ENCODE measurements around the gene TMEM131. TPM values are rescaled to one million over a fixed set of nuclear protein-coding genes. Genes with fewer than 3 reads are reported as not detected.
"Not testable (repeated sequence)": the region's sequence is repeated elsewhere in the genome, so short reads cannot be mapped to it uniquely, and the experiment has no call there.

The TMEM131 gene, protein sequence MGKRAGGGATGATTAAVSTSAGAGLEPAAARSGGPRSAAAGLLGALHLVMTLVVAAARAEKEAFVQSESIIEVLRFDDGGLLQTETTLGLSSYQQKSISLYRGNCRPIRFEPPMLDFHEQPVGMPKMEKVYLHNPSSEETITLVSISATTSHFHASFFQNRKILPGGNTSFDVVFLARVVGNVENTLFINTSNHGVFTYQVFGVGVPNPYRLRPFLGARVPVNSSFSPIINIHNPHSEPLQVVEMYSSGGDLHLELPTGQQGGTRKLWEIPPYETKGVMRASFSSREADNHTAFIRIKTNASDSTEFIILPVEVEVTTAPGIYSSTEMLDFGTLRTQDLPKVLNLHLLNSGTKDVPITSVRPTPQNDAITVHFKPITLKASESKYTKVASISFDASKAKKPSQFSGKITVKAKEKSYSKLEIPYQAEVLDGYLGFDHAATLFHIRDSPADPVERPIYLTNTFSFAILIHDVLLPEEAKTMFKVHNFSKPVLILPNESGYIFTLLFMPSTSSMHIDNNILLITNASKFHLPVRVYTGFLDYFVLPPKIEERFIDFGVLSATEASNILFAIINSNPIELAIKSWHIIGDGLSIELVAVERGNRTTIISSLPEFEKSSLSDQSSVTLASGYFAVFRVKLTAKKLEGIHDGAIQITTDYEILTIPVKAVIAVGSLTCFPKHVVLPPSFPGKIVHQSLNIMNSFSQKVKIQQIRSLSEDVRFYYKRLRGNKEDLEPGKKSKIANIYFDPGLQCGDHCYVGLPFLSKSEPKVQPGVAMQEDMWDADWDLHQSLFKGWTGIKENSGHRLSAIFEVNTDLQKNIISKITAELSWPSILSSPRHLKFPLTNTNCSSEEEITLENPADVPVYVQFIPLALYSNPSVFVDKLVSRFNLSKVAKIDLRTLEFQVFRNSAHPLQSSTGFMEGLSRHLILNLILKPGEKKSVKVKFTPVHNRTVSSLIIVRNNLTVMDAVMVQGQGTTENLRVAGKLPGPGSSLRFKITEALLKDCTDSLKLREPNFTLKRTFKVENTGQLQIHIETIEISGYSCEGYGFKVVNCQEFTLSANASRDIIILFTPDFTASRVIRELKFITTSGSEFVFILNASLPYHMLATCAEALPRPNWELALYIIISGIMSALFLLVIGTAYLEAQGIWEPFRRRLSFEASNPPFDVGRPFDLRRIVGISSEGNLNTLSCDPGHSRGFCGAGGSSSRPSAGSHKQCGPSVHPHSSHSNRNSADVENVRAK (N-terminal part only)
- polyA plus RNA-seq (2013, experiment 1 of 2), result 17.4 TPM
- polyA plus RNA-seq (2013, experiment 2 of 2), result 19.4 TPM

DNA sequence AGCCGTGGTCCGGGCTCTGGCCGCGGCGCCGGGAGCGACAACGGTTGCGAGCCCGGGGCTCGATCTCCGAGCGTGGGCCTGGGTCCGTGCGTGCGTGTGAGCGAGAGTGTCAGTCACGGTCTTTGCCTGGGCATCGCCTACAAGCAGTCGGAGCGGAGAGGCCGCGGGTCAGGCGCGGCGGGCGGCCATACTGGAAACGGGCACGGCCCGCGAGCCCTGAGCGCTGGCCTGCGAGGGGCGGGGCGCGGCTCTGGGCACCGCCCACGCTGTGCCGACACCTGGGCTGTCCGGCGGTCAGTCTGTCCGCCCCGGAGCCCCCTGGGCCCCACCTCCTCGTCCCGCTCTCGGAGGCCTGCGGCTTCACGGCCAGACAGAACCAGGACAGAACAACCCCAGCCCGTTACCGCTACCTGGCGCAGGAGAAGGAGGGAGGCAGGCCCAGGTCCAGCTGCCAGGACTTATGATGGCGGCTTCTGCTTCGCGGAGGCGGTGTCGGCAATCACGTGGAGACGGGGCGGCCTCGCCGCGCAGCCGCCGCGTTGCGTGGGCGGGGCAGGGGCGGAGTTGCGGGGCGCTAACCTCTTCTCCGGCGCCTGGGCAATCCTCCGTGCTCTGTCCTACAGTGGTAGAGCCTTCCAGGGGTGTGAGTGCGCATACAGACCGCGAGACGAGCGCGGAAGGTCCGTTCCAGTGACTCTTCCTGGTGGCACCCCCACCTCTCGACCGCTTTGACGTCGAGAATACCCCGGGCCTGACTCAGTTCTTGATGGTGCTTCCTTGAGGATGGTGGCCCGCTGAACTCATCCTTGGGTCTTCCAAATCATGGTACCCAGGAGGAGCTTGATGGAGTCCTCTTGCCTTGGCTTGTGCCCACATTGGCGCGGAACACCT, at the start of gene TMEM131:
Gene TMEM131 (minus strand): TSS at position 215 of the 891 bp plus-strand sequence. CDS start 286 bp downstream, outside the sequence.
- no peaks in the 10 kb centered on the region for H3K27me3 ChIP-seq (ENCODE audit: insufficient read depth, low read length)
- H3K36me3 ChIP-seq (ENCODE audit: insufficient read depth, low read length), result no peaks in the 10 kb centered on the region
- H3K9ac ChIP-seq (ENCODE audit: low read depth, low read length), result peak within 1 kb of the TSS; percentile 92
- H3K9me3 ChIP-seq (ENCODE audit: insufficient read depth, low read depth, low read length), result no peaks in the 10 kb centered on the region
- H3K4me3 ChIP-seq (ENCODE audit: low read length), result peak within 1 kb of the TSS; percentile 92
- H3K4me1 ChIP-seq (ENCODE audit: insufficient read depth, low read length), result peaks cover 21% of the 10 kb centered on the region
- H3K27ac ChIP-seq (ENCODE audit: low read depth, low read length), result peak within 1 kb of the TSS; percentile 97
- WGBS, result 2% methylated on average over 88 of the region's 88 CpGs

DNA sequence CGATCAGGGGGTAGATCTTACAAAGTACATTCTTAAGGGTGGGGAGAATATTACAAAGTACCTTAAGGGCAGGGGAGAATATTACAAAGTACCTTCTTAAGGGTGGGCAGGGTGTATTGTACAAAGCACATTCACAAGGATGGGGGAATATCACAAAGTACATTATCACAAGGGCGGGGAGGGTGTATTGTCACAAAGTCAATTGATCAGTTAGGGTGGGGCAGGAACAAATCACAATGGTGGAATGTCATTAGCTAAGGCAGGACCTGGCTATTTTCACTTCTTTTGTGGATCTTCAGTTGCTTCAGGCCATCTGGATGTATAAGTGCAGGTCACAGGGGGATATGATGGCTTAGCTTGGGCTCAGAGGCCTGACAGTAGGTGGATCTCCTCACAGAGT, 49.0 kb upstream of the TMEM131 start:
- not testable (repeated sequence) for H3K9me3 ChIP-seq (ENCODE audit: insufficient read depth, low read depth, low read length); H3K9ac ChIP-seq (ENCODE audit: low read depth, low read length); H3K4me1 ChIP-seq (ENCODE audit: insufficient read depth, low read length); H3K27me3 ChIP-seq (ENCODE audit: insufficient read depth, low read length); H3K27ac ChIP-seq (ENCODE audit: low read depth, low read length); H3K4me3 ChIP-seq (ENCODE audit: low read length); H3K36me3 ChIP-seq (ENCODE audit: insufficient read depth, low read length)
- 95% methylated on average over 2 of the region's 2 CpGs for WGBS

DNA sequence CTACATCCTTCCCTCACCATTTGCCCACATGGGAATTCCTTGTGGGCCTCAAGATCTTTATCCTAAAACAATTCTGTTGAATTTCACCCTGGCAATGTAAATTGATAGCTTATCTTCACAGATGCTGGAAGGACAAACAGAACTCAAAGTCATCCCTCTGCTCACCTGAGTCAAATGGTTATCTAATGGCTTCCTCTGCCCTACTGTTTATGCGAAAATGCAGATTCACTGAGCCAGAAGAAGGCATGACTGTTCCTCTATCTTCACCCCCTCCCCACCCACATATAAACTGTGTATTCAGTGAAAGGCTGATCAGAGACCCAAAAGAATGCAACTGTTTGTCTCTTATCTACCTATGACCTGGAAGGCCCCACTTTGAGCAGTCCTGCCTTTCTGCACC, 47.4 kb upstream of the TMEM131 start:
- 0 out of 2 replicates have a peak, but pooled peaks cover 8% of the 10 kb centered on the region for H3K9me3 ChIP-seq (ENCODE audit: insufficient read depth, low read depth, low read length)
- no peak overlapping the region for H3K4me3 ChIP-seq (ENCODE audit: low read length)
- no peaks in the 10 kb centered on the region for H3K36me3 ChIP-seq (ENCODE audit: insufficient read depth, low read length)
- no peak overlapping the region for H3K27ac ChIP-seq (ENCODE audit: low read depth, low read length)
- H3K9ac ChIP-seq (ENCODE audit: low read depth, low read length), result no peak overlapping the region
- 74% methylated on average over 1 of the region's 1 CpG for WGBS
- no peaks in the 10 kb centered on the region for H3K27me3 ChIP-seq (ENCODE audit: insufficient read depth, low read length)
- H3K4me1 ChIP-seq (ENCODE audit: insufficient read depth, low read length), result 0 out of 2 replicates have a peak, but pooled peaks cover 4% of the 10 kb centered on the region

DNA sequence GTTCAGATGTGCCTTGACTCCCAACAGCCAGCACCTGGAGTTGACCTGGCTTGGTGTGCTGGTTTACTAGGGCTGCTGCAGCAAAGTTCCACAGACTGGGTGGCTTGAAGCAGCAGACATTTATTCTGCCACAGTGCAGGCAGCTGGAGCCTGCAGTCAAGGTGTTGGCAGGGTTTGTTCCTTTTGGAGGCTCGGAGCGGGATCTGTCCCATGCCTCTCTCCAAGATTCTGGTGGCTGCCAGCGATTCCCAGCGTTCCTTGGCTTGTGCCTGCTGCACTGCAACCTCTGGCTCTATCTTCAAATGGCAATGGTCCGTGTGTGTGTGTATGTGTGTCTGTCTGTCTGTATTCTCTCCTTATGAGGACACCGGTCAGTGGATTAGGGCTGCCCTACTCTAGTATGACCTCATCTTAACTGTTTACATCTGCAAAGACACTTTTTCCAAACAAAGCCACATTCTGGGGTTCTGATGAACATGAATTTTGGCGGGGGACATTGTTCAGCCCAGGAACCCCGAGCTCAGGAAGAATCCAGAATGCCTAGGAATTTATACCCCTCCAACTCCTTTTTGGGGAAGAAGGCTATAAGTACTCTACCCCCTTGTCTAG, 44.7 kb upstream of the TMEM131 start:
- 97% methylated on average over 8 of the region's 8 CpGs for WGBS
- 0 out of 2 replicates have a peak, but pooled peaks cover 8% of the 10 kb centered on the region for H3K9me3 ChIP-seq (ENCODE audit: insufficient read depth, low read depth, low read length)
- no peaks in the 10 kb centered on the region for H3K27me3 ChIP-seq (ENCODE audit: insufficient read depth, low read length)
- H3K4me1 ChIP-seq (ENCODE audit: insufficient read depth, low read length), result peaks cover 8% of the 10 kb centered on the region; the same call in 1 of the 2 replicates
- no peak overlapping the region for H3K9ac ChIP-seq (ENCODE audit: low read depth, low read length)
- H3K36me3 ChIP-seq (ENCODE audit: insufficient read depth, low read length), result no peaks in the 10 kb centered on the region
- no peak overlapping the region for H3K27ac ChIP-seq (ENCODE audit: low read depth, low read length)
- H3K4me3 ChIP-seq (ENCODE audit: low read length), result no peak overlapping the region

DNA sequence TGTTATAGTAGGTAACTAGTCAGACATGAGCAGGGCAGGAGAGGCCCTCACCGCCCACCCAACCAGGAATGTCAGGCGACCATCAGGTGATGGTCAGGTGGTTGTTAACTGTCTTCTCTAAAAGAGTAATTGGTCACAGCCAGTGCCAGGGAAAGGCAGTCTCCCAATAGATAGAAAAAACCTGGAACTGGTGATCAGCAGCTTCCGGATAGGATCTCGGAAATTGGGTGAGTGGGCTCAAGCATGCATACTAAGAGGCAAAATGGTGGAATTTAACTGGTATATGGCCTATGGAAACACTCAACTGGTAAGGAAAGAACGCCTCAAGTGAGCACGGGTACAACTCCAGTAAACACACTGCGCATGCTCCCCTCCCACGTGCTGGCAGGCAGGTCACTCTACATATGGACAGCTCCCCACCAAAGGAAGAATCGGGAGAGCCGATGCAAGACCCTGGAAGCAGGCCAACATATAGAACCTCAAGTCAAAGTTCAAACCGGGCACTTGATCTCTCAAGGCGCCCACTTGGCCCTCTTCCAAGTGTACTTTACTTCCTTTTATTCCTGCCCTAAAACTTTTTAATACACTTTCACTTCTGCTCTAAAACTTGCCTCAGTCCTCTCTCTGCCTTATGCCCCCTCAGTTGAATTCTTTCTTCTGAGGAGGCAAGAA, 43.5 kb upstream of the TMEM131 start:
- WGBS, result 94% methylated on average over 12 of the region's 12 CpGs
- H3K36me3 ChIP-seq (ENCODE audit: insufficient read depth, low read length), result no peaks in the 10 kb centered on the region
- H3K4me3 ChIP-seq (ENCODE audit: low read length), result no peak overlapping the region
- 0 out of 2 replicates have a peak, but pooled peaks cover 3% of the 10 kb centered on the region for H3K9me3 ChIP-seq (ENCODE audit: insufficient read depth, low read depth, low read length)
- H3K27ac ChIP-seq (ENCODE audit: low read depth, low read length), result no peak overlapping the region
- no peaks in the 10 kb centered on the region for H3K27me3 ChIP-seq (ENCODE audit: insufficient read depth, low read length)
- H3K9ac ChIP-seq (ENCODE audit: low read depth, low read length), result no peak overlapping the region
- peaks cover 16% of the 10 kb centered on the region for H3K4me1 ChIP-seq (ENCODE audit: insufficient read depth, low read length)

DNA sequence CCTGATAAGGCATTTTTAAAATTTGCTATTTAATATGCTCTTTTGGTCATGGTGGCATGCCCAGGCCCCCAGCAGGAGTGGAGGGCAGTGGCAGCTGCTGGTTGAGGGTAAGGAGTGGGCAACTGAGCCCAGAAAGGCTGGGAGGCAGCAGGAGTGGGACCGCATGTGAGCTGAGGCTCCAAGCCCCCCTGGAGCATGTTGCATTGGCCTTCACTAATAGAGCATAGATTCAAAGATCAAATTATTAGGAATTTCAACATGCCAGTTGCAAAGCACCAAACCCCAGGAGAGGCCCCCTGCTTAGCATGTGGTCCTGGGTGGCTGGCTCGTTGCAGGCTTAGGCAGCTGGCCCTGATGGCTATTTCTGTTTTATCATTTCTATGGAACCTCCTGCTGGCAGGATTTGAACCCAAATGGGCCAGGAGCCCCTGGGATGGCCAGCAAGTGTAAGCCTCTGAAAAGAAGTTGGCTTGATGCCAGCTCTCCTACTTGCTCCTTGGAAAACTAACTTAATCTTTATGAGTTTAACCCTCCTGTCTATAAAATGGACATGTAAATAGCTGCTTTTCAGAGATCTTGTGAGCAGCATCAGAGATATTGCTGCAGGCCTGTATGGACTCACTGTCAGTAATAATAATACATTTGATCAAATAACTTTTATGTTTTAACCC, 42.1 kb upstream of the TMEM131 start:
- no peak overlapping the region for H3K4me3 ChIP-seq (ENCODE audit: low read length)
- no peaks in the 10 kb centered on the region for H3K9me3 ChIP-seq (ENCODE audit: insufficient read depth, low read depth, low read length)
- no peak overlapping the region for H3K27ac ChIP-seq (ENCODE audit: low read depth, low read length)
- WGBS, result 52% methylated on average over 2 of the region's 2 CpGs
- no peaks in the 10 kb centered on the region for H3K27me3 ChIP-seq (ENCODE audit: insufficient read depth, low read length)
- no peak overlapping the region for H3K9ac ChIP-seq (ENCODE audit: low read depth, low read length)
- no peaks in the 10 kb centered on the region for H3K36me3 ChIP-seq (ENCODE audit: insufficient read depth, low read length)
- peaks cover 14% of the 10 kb centered on the region for H3K4me1 ChIP-seq (ENCODE audit: insufficient read depth, low read length)

DNA sequence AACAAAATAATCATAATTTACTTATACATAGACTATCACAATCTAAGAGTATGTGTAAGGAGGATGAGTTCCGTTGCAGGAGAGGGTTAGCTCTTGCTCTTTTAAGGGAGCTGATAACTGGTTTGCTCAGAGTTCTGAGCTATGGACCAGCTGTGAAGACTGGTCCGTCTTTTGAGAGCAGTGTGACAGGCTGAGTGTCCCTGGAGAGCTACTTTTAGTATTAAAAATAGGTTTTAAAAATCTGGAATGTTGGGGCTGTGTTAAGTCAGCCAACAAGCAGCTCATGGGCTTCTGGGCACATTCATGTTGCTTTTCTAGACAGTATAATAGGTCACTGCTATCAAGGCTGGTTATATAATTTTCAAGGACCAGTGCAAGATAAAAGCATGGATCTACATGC, 41.5 kb upstream of the TMEM131 start:
- H3K27me3 ChIP-seq (ENCODE audit: insufficient read depth, low read length), result no peaks in the 10 kb centered on the region
- 72% methylated on average over 2 of the region's 2 CpGs for WGBS
- H3K36me3 ChIP-seq (ENCODE audit: insufficient read depth, low read length), result no peaks in the 10 kb centered on the region
- no peak overlapping the region for H3K4me3 ChIP-seq (ENCODE audit: low read length)
- H3K9me3 ChIP-seq (ENCODE audit: insufficient read depth, low read depth, low read length), result no peaks in the 10 kb centered on the region
- H3K9ac ChIP-seq (ENCODE audit: low read depth, low read length), result no peak overlapping the region
- H3K4me1 ChIP-seq (ENCODE audit: insufficient read depth, low read length), result peaks cover 14% of the 10 kb centered on the region
- H3K27ac ChIP-seq (ENCODE audit: low read depth, low read length), result no peak overlapping the region

DNA sequence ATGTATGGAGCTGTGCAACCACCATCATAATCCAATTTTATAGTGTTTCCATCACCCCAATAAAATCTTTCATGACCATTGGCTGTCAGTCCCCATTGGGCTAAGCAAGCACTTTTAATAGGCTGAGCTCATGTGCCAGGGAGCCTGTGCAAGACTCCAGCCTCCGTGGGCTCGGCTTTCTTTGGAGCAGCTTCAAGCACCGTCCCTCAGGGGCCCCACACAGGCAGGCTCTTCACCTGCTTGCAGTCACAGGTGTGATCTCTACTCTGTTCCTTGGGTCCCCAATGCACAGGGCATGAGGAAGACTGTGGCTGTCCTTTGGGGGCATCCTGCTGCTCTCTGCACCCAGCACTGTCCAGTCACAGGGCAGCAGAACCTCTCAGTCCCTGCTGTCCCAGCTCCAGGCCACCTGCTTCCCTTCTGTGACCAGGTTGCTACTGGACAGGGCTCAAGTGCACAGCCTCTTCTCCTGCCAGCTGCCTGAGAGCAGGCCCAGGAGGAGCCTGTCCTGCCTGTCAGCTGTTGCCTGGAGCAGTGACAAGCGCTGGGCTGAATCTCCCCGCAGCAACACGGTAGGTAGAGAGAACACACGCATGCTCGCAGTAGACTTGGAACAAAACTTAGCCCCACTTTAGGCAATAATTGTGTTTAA, 40.7 kb upstream of the TMEM131 start:
- Histone ChIP-seq H3K36me3 (ENCODE audit: insufficient read depth, low read length) (no peaks in the 10 kb centered on the region), H3K9ac (ENCODE audit: low read depth, low read length) (no peak overlapping the region), H3K27ac (ENCODE audit: low read depth, low read length) (no peak overlapping the region), H3K4me3 (ENCODE audit: low read length) (no peak overlapping the region), H3K9me3 (ENCODE audit: insufficient read depth, low read depth, low read length) (no peaks in the 10 kb centered on the region), H3K4me1 (ENCODE audit: insufficient read depth, low read length) (peaks cover 14% of the 10 kb centered on the region), H3K27me3 (ENCODE audit: insufficient read depth, low read length) (no peaks in the 10 kb centered on the region)
- 92% methylated on average over 8 of the region's 8 CpGs for WGBS

DNA sequence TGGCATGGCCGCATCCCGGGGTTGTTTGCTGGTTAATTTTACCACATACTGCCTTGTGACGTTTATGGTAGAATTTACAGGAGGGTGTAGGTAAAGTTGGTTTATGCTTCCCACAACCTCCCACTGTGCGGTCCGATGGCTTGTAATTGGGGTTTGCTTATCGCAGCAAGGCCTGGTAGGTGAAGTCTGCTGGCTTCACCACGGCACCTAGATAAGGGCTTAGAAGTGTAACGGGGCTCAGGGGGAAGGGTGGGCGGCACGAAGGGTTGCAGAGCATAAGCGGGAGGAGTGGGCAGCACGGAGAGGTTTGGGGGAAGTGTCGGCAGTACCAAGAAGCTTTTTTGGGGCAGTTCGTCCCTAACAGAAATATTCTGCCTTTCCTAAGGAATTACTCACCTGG, 39.0 kb upstream of the TMEM131 start:
- 77% methylated on average over 13 of the region's 14 CpGs for WGBS
- Histone ChIP-seq H3K9me3 (ENCODE audit: insufficient read depth, low read depth, low read length) (no peaks in the 10 kb centered on the region), H3K9ac (ENCODE audit: low read depth, low read length) (no peak overlapping the region), H3K4me1 (ENCODE audit: insufficient read depth, low read length) (peaks cover 14% of the 10 kb centered on the region), H3K27me3 (ENCODE audit: insufficient read depth, low read length) (no peaks in the 10 kb centered on the region), H3K27ac (ENCODE audit: low read depth, low read length) (no peak overlapping the region), H3K36me3 (ENCODE audit: insufficient read depth, low read length) (no peaks in the 10 kb centered on the region), H3K4me3 (ENCODE audit: low read length) (no peak overlapping the region)

Measured in HUES64 (cell line).